GM06990 (cell line): ENCODE measurements around the gene MAP2K4.

Source experiments
- DNase-seq: peaks from one replicate; pipeline ENCODE4 v3.0.0-alpha.2; 2011; ENCODE audit not compliant: insufficient read length; ENCODE audit errors: extremely low read depth
- H3K27me3 ChIP-seq: replicated peaks from 2 replicates; pipeline ENCODE4 v1.6.0; 2011; ENCODE audit warnings: low read length; ENCODE audit not compliant: control insufficient read depth, insufficient read depth
- H3K36me3 ChIP-seq: 2 replicates; pipeline ENCODE4 v1.5.1; 2011; ENCODE audit warnings: low read length; ENCODE audit not compliant: control insufficient read depth, insufficient read depth
- H3K4me3 ChIP-seq: replicated peaks from 2 replicates; pipeline ENCODE4 v1.5.1; 2011; ENCODE audit warnings: low read depth, mild to moderate bottlenecking, control low read depth, low read length
- TF ChIP-seq, protein P1 (sequence below): IDR thresholded peaks from 2 replicates; pipeline ENCODE4 v1.5.1; 2011; ENCODE audit warnings: low read length, control low read depth, mild to moderate bottlenecking, inconsistent platforms; ENCODE audit not compliant: insufficient read depth, poor library complexity, severe bottlenecking

The MAP2K4 gene

DNA sequence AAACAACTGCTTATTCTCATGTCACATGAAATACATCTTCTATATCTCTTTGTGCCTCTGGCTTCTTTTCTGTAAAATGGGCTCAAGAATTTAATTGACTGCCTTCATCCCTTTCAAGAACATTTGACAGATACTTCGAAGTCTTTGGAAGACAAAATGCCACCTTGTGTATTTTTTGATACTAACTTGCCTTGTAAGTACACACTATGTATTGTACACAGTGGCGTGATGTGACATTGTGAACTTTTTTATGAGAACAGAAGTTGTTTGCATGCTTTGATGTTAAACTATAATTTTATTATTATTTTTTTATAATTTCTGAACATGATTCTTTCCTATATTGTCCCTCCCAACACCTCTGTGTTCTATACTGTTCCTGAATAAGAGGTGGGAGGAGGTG is 73.7 kb downstream of the MAP2K4 start:
- no peak overlapping the region for H3K4me3 ChIP-seq
- no peak for DNase-seq

DNA sequence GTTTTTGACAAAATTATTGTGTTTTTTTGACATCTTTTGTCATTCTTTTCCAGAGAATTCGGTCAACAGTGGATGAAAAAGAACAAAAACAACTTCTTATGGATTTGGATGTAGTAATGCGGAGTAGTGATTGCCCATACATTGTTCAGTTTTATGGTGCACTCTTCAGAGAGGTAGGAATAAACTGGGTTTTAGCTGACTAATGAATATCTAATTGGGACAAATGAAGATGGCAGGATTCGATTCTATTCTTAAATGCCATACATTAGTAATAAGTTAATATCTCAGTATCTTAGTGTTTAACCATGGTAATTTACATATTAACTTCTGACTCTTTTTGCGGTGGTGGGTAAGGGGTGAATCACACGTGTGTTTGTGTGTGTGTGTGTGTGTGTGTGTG is 74.8 kb downstream of the MAP2K4 start:
- no peak overlapping the region for H3K4me3 ChIP-seq
- no peaks in the 10 kb centered on the region for H3K36me3 ChIP-seq
- TF ChIP-seq, protein P1, sequence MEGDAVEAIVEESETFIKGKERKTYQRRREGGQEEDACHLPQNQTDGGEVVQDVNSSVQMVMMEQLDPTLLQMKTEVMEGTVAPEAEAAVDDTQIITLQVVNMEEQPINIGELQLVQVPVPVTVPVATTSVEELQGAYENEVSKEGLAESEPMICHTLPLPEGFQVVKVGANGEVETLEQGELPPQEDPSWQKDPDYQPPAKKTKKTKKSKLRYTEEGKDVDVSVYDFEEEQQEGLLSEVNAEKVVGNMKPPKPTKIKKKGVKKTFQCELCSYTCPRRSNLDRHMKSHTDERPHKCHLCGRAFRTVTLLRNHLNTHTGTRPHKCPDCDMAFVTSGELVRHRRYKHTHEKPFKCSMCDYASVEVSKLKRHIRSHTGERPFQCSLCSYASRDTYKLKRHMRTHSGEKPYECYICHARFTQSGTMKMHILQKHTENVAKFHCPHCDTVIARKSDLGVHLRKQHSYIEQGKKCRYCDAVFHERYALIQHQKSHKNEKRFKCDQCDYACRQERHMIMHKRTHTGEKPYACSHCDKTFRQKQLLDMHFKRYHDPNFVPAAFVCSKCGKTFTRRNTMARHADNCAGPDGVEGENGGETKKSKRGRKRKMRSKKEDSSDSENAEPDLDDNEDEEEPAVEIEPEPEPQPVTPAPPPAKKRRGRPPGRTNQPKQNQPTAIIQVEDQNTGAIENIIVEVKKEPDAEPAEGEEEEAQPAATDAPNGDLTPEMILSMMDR = no peak
- no peaks in the 10 kb centered on the region for H3K27me3 ChIP-seq
- no peak for DNase-seq

More for the DNA sequence above, 73.7 kb downstream of the MAP2K4 start:
- Histone ChIP-seq H3K27me3 (no peaks in the 10 kb centered on the region), H3K36me3 (no peaks in the 10 kb centered on the region)
- TF ChIP-seq, protein P1 = no peak

DNA sequence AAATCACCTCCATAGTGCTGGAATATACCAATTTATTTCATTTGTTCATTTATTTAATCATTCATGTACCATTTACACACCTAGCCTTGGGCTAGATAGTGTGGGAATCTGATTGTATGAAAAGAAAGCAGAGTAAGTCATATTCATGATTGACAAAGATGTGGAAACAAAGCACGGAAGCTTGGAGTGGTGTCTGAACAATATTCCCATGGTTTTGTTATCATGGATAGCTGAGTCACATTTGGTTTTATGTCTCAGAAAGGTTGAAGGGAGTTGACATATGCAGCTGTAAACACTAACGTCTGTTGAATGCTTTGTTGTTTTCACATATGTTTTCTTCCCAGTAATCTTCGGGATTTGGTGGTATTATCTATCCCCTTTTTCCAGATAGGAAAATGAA is 76.6 kb downstream of the MAP2K4 start:
- H3K4me3 ChIP-seq = no peak overlapping the region
- no peaks in the 10 kb centered on the region for H3K27me3 ChIP-seq
- no peaks in the 10 kb centered on the region for H3K36me3 ChIP-seq
- TF ChIP-seq, protein P1 = no peak
- DNase-seq = no peak

DNA sequence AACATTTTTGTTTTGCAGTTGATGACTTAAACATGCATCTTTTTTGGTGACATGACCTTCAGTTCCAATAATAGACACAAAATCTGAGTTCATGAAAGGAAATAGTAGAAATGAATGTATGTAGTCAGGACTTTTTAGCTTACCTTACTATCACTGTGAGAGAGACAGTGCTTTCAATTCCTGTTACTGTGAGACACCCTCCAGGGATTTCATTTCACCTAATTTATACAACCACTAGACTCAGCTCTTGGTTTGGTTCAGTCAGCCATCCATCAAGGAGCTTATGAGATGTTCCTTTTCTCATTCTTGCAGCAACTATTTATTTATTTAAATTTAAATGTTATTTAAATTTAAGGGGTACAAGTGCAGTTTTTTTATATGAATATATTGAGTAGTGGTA is 77.9 kb downstream of the MAP2K4 start:
- TF ChIP-seq, protein P1 = no peak
- Histone ChIP-seq H3K27me3 (no peaks in the 10 kb centered on the region), H3K36me3 (no peaks in the 10 kb centered on the region), H3K4me3 (no peak overlapping the region)
- peak; percentile 39 for DNase-seq

DNA sequence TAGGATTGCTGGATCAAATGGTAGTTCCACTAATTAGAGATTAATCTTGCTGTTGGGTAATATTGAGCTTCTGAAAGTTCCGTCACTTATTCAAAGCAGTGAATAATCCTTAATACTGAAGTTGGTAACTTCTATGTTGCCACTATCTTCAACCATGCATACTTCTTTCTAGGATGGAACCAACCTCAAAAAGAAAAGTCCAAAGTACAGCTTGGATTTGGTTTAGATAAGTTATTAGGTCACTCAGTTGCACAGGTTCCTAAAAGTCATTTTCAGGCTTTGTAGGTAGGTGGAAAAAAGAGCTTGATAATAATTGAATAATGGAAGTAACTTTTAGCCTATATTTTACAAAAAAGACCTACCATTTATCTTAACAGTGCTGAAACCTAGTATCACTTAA is 78.7 kb downstream of the MAP2K4 start:
- no peak for DNase-seq
- no peak overlapping the region for H3K4me3 ChIP-seq
- H3K27me3 ChIP-seq = no peaks in the 10 kb centered on the region
- no peaks in the 10 kb centered on the region for H3K36me3 ChIP-seq
- TF ChIP-seq, protein P1 = no peak

DNA sequence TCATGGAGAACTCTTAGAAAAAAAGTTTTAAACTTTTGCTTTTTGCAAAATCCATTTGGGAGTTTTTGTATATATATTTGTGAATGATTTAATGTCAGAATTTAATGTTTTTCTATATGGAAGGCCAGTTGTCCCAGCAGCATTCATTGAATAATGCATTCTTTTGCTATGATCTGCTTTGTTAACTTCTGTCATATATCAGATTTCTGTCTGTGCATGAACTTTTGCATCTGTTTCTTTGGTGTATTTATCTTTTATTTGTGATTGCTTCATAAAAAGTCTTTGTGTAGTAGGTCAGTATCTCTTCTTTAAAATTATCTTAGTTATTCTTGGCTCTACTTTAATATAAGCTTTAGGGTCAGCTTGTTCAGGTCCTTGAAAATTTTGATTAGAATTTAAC is 84.2 kb downstream of the MAP2K4 start:
- no peak overlapping the region for H3K4me3 ChIP-seq
- no peak for DNase-seq
- TF ChIP-seq, protein P1 = no peak
- no peaks in the 10 kb centered on the region for H3K36me3 ChIP-seq
- no peaks in the 10 kb centered on the region for H3K27me3 ChIP-seq
